Dendritic cell treated with granulocyte-macrophage colony-stimulating factor and Interleukin-4, amounts not matched to agents 40 ng/mL and 50 ng/mL, for 4 days (primary cell): Measurements from ENCODE around the gene SYNPO2.
"Not testable (repeated sequence)": the region's sequence is repeated elsewhere in the genome, so short reads cannot be mapped to it uniquely, and the experiment has no call there.

Source experiments
- H3K27ac Mint-ChIP-seq: one replicate; pipeline ENCODE4 v1.8.0; 2022; ENCODE audit warnings: mild to moderate bottlenecking, mixed read lengths
- H3K27me3 Mint-ChIP-seq: one replicate; pipeline ENCODE4 v1.8.0; 2022; ENCODE audit warnings: mild to moderate bottlenecking, mixed read lengths
- H3K36me3 Mint-ChIP-seq: one replicate; pipeline ENCODE4 v1.8.0; 2022; ENCODE audit warnings: low read depth, mixed read lengths
- H3K4me1 Mint-ChIP-seq: one replicate; pipeline ENCODE4 v1.8.0; 2022; ENCODE audit warnings: low read depth, mixed read lengths
- H3K4me3 Mint-ChIP-seq: one replicate; pipeline ENCODE4 v1.8.0; 2022; ENCODE audit warnings: mild to moderate bottlenecking, moderate library complexity, mixed read lengths
- H3K9me3 Mint-ChIP-seq: one replicate; pipeline ENCODE4 v1.8.0; 2022; ENCODE audit warnings: mixed read lengths
- intact Hi-C: fragments of 100-400 bp; cut with micrococcal nuclease; formaldehyde crosslinking; loops from one replicate; pipeline ENCODE4 v1.15.0; 2022

The SYNPO2 gene

GRCh38 chr4:119035951-119036737, 147.5 kb downstream of the SYNPO2 start:
- Mint-ChIP-seq H3K4me1 (peaks cover 28% of the 10 kb centered on the region), H3K36me3 (no peaks in the 10 kb centered on the region), H3K27ac (no peak overlapping the region), H3K9me3 (no peaks in the 10 kb centered on the region), H3K4me3 (no peak overlapping the region), H3K27me3 (no peaks in the 10 kb centered on the region)
- intact Hi-C loops: no loop called here

- Mint-ChIP-seq H3K27ac (peak overlapping the region; percentile 71), H3K4me1 (peaks cover 24% of the 10 kb centered on the region), H3K9me3 (no peaks in the 10 kb centered on the region), H3K4me3 (no peak overlapping the region), H3K36me3 (no peaks in the 10 kb centered on the region), H3K27me3 (no peaks in the 10 kb centered on the region)
- intact Hi-C loops: no loop called here
Measured at GRCh38 chr4:119037709-119038108, 149.1 kb downstream of the SYNPO2 start.

- Mint-ChIP-seq H3K9me3 (no peaks in the 10 kb centered on the region), H3K27me3 (no peaks in the 10 kb centered on the region), H3K36me3 (no peaks in the 10 kb centered on the region), H3K4me3 (no peak overlapping the region), H3K4me1 (peaks cover 26% of the 10 kb centered on the region), H3K27ac (peak overlapping the region; percentile 71)
- intact Hi-C loops: no loop called here
Measured at GRCh38 chr4:119038116-119038841, 149.6 kb downstream of the SYNPO2 start.

GRCh38 chr4:119039160-119039559, 150.5 kb downstream of the SYNPO2 start:
- H3K27ac Mint-ChIP-seq: peak overlapping the region; percentile 82
- no peaks in the 10 kb centered on the region for H3K9me3 Mint-ChIP-seq
- no peaks in the 10 kb centered on the region for H3K27me3 Mint-ChIP-seq
- H3K4me3 Mint-ChIP-seq: no peak overlapping the region
- intact Hi-C loops: no loop called here
- H3K4me1 Mint-ChIP-seq: peaks cover 26% of the 10 kb centered on the region
- H3K36me3 Mint-ChIP-seq: no peaks in the 10 kb centered on the region

- Mint-ChIP-seq H3K27me3 (no peaks in the 10 kb centered on the region), H3K36me3 (no peaks in the 10 kb centered on the region), H3K4me1 (peaks cover 21% of the 10 kb centered on the region), H3K4me3 (no peak overlapping the region), H3K9me3 (no peaks in the 10 kb centered on the region), H3K27ac (peak overlapping the region; percentile 82)
- intact Hi-C loops: loop anchor here (2.0 kb wide), 2 partner anchors 59 to 173 kb away; partner anchors contain the start of gene USP53
Measured at GRCh38 chr4:119039779-119040178, 151.1 kb downstream of the SYNPO2 start.

- intact Hi-C loops: loop anchor here (2.0 kb wide), 2 partner anchors 59 to 173 kb away; partner anchors contain the start of gene USP53
Measured at GRCh38 chr4:119040261-119040660, 151.6 kb downstream of the SYNPO2 start.

GRCh38 chr4:119040694-119041185, 152.1 kb downstream of the SYNPO2 start:
- Mint-ChIP-seq H3K36me3 (no peaks in the 10 kb centered on the region), H3K9me3 (no peaks in the 10 kb centered on the region), H3K4me3 (no peak overlapping the region), H3K4me1 (peaks cover 21% of the 10 kb centered on the region), H3K27me3 (no peaks in the 10 kb centered on the region), H3K27ac (peak overlapping the region; percentile 82)
- intact Hi-C loops: loop anchor here (2.0 kb wide), 2 partner anchors 60 to 172 kb away; partner anchors contain the start of gene USP53

More at GRCh38 chr4:119040261-119040660, 151.6 kb downstream of the SYNPO2 start:
- H3K27me3 Mint-ChIP-seq: no peaks in the 10 kb centered on the region
- H3K9me3 Mint-ChIP-seq: no peaks in the 10 kb centered on the region
- peaks cover 21% of the 10 kb centered on the region for H3K4me1 Mint-ChIP-seq
- no peak overlapping the region for H3K4me3 Mint-ChIP-seq
- peak overlapping the region; percentile 82 for H3K27ac Mint-ChIP-seq
- no peaks in the 10 kb centered on the region for H3K36me3 Mint-ChIP-seq

- intact Hi-C loops: loop anchor here (2.0 kb wide), 2 partner anchors 61 to 171 kb away; partner anchors contain the start of gene USP53
- Mint-ChIP-seq H3K4me3 (no peak overlapping the region), H3K36me3 (no peaks in the 10 kb centered on the region), H3K27ac (no peak overlapping the region), H3K4me1 (peaks cover 21% of the 10 kb centered on the region), H3K9me3 (no peaks in the 10 kb centered on the region), H3K27me3 (no peaks in the 10 kb centered on the region)
Measured at GRCh38 chr4:119041396-119041795, 152.7 kb downstream of the SYNPO2 start.

GRCh38 chr4:119041951-119042560, 153.4 kb downstream of the SYNPO2 start:
- no peaks in the 10 kb centered on the region for H3K27me3 Mint-ChIP-seq
- H3K36me3 Mint-ChIP-seq: no peaks in the 10 kb centered on the region
- no peak overlapping the region for H3K4me3 Mint-ChIP-seq
- H3K27ac Mint-ChIP-seq: no peak overlapping the region
- H3K4me1 Mint-ChIP-seq: peaks cover 21% of the 10 kb centered on the region
- no peaks in the 10 kb centered on the region for H3K9me3 Mint-ChIP-seq
- intact Hi-C loops: loop anchor here (1.0 to 2.0 kb wide), 3 partner anchors 61 to 244 kb away; partner anchors contain the start of gene USP53

GRCh38 chr4:119046263-119046662, 157.6 kb downstream of the SYNPO2 start:
- Mint-ChIP-seq H3K4me1 (peaks cover 5% of the 10 kb centered on the region), H3K27ac (no peak overlapping the region), H3K36me3 (no peaks in the 10 kb centered on the region), H3K27me3 (no peaks in the 10 kb centered on the region), H3K9me3 (no peaks in the 10 kb centered on the region), H3K4me3 (no peak overlapping the region)
- intact Hi-C loops: no loop called here

- H3K9me3 Mint-ChIP-seq, H3K4me3 Mint-ChIP-seq, H3K27ac Mint-ChIP-seq, H3K4me1 Mint-ChIP-seq, intact Hi-C loops, H3K36me3 Mint-ChIP-seq, H3K27me3 Mint-ChIP-seq: not testable (repeated sequence)
Measured at GRCh38 chr4:119047059-119047458, 158.4 kb downstream of the SYNPO2 start.

- H3K27ac Mint-ChIP-seq: no peak overlapping the region
- H3K9me3 Mint-ChIP-seq: no peaks in the 10 kb centered on the region
- H3K4me1 Mint-ChIP-seq: no peaks in the 10 kb centered on the region
- intact Hi-C loops: no loop called here
- H3K4me3 Mint-ChIP-seq: no peak overlapping the region
- H3K36me3 Mint-ChIP-seq: no peaks in the 10 kb centered on the region
- H3K27me3 Mint-ChIP-seq: no peaks in the 10 kb centered on the region
Measured at GRCh38 chr4:119048446-119048845, 159.8 kb downstream of the SYNPO2 start.

GRCh38 chr4:119049342-119049741, 160.7 kb downstream of the SYNPO2 start:
- H3K27ac Mint-ChIP-seq: no peak overlapping the region
- intact Hi-C loops: no loop called here
- no peaks in the 10 kb centered on the region for H3K4me1 Mint-ChIP-seq
- H3K36me3 Mint-ChIP-seq: no peaks in the 10 kb centered on the region
- H3K4me3 Mint-ChIP-seq: no peak overlapping the region
- H3K9me3 Mint-ChIP-seq: no peaks in the 10 kb centered on the region
- no peaks in the 10 kb centered on the region for H3K27me3 Mint-ChIP-seq
